HK-2 (cell line): Measurements from ENCODE around the gene WHRN.

ENCODE experiments used
- DNase-seq: peaks from one replicate; pipeline ENCODE4 v3.0.0-alpha.2; 2018; ENCODE audit not compliant: unreplicated experiment

Gene WHRN

GRCh38 chr9:114449236-114449635 is 56.0 kb downstream of the WHRN start:
- DNase-seq = no peak

GRCh38 chr9:114448706-114449105 is 56.6 kb downstream of the WHRN start:
- peak; percentile 46 for DNase-seq

GRCh38 chr9:114446672-114447450 is 58.4 kb downstream of the WHRN start:
- no peak for DNase-seq

GRCh38 chr9:114446036-114446435 is 59.2 kb downstream of the WHRN start:
- no peak for DNase-seq

GRCh38 chr9:114445616-114446015 is 59.7 kb downstream of the WHRN start:
- DNase-seq = no peak

- no peak for DNase-seq
Observed at GRCh38 chr9:114442022-114442421, 63.3 kb downstream of the WHRN start.

- no peak for DNase-seq
Observed at GRCh38 chr9:114437401-114437893, 67.8 kb downstream of the WHRN start.

- no peak for DNase-seq
Observed at GRCh38 chr9:114434878-114435311, 70.4 kb downstream of the WHRN start.

GRCh38 chr9:114433720-114434255 is 71.5 kb downstream of the WHRN start:
- DNase-seq = no peak

GRCh38 chr9:114433086-114433485 is 72.2 kb downstream of the WHRN start:
- DNase-seq = no peak

- DNase-seq = no peak
Observed at GRCh38 chr9:114432323-114433067, 72.8 kb downstream of the WHRN start.

GRCh38 chr9:114431770-114432169 is 73.5 kb downstream of the WHRN start:
- no peak for DNase-seq

GRCh38 chr9:114431003-114431402 is 74.3 kb downstream of the WHRN start:
- DNase-seq = no peak

- no peak for DNase-seq
Observed at GRCh38 chr9:114430457-114430856, 74.8 kb downstream of the WHRN start.

- no peak for DNase-seq
Observed at GRCh38 chr9:114429488-114429887, 75.8 kb downstream of the WHRN start.

GRCh38 chr9:114428466-114428865 is 76.8 kb downstream of the WHRN start:
- no peak for DNase-seq

GRCh38 chr9:114427644-114428043 is 77.6 kb downstream of the WHRN start:
- DNase-seq = no peak

- DNase-seq = no peak
Observed at GRCh38 chr9:114426046-114426948, 79.0 kb downstream of the WHRN start.

GRCh38 chr9:114425126-114425525 is 80.1 kb downstream of the WHRN start:
- DNase-seq = no peak

- DNase-seq = no peak
Observed at GRCh38 chr9:114424126-114424525, 81.1 kb downstream of the WHRN start.

- DNase-seq = no peak
Observed at GRCh38 chr9:114423181-114423580, 82.1 kb downstream of the WHRN start.

- no peak for DNase-seq
Observed at GRCh38 chr9:114421147-114421546, 84.1 kb downstream of the WHRN start.
